ENCODE measurements around the gene BNIP3.

Gene BNIP3

DNA sequence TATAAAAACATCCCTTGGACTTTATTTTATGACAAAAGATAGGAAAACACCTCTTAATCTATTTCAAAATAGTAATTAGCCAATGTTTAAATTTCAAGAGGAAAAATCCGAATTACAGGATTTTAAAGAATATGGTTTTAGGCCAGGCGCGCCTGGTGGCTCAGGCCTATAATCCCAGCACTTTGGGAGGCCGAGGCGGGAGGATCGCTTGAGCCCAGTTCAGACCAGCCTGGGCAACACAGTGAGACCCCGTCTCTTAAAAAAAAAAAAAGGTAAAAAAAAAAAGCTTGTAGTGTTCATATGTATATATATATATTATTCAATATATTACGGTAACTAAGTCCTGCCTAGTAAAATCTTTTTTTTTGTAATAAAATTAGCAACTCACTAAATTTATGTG lies 1.4 kb downstream of the BNIP3 start:
- TF ChIP-seq ZFX (IDR thresholded peaks at IDR 0.05; ENCODE audit: borderline replicate concordance): no peak
- TF ChIP-seq, protein P1, sequence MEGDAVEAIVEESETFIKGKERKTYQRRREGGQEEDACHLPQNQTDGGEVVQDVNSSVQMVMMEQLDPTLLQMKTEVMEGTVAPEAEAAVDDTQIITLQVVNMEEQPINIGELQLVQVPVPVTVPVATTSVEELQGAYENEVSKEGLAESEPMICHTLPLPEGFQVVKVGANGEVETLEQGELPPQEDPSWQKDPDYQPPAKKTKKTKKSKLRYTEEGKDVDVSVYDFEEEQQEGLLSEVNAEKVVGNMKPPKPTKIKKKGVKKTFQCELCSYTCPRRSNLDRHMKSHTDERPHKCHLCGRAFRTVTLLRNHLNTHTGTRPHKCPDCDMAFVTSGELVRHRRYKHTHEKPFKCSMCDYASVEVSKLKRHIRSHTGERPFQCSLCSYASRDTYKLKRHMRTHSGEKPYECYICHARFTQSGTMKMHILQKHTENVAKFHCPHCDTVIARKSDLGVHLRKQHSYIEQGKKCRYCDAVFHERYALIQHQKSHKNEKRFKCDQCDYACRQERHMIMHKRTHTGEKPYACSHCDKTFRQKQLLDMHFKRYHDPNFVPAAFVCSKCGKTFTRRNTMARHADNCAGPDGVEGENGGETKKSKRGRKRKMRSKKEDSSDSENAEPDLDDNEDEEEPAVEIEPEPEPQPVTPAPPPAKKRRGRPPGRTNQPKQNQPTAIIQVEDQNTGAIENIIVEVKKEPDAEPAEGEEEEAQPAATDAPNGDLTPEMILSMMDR (IDR thresholded peaks at IDR 0.05): no peak
- no peak overlapping the region for H3K27ac ChIP-seq

DNA sequence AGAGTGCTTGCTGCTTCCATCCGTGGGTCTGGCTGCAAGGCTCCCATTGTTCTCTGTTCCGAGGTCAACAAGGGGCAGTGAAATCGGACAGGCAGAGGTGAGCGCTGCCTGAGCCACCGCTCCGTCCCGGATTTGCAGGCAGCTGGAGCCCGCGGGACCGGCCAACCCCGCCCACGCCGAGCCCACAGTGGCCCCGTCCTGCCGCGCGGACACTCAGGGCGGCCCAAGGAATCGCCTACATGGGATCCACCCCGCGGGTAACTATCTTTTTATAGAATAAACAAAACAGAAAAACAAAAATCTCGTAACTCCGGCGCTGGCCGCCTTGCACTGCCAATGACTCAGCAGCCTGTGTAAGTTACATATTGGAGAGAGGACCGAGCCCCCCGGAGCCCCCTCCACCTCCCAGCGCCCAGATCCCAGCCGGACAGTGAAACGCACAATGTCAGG lies 1.9 kb downstream of the BNIP3 start:
- TF ChIP-seq, protein P1 (IDR thresholded peaks at IDR 0.05): no peak
- TF ChIP-seq ZFX (IDR thresholded peaks at IDR 0.05; ENCODE audit: borderline replicate concordance): no peak
- H3K27ac ChIP-seq: no peak overlapping the region

DNA sequence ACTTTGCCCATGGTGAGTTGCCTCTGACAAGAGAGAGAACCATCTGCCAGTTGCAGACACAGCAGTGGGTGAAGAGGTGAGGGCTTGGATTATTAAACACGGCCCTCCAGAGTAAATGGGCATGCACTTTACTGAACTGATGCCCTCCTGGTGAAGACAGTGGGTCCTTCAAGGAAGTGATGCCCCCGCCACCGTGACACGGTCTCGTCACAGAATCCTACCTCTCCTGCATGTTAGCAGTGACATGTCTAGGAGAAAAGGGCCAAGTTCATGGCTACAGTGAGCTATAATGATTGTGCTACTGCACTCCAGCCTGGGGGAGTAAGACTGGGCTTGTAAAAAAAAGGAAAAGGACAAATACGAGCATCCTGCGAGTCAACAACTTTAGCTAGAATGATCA lies 2.4 kb downstream of the BNIP3 start:
- no peak for TF ChIP-seq ZFX (IDR thresholded peaks at IDR 0.05; ENCODE audit: borderline replicate concordance)
- TF ChIP-seq, protein P1 (IDR thresholded peaks at IDR 0.05): no peak
- no peak overlapping the region for H3K27ac ChIP-seq

DNA sequence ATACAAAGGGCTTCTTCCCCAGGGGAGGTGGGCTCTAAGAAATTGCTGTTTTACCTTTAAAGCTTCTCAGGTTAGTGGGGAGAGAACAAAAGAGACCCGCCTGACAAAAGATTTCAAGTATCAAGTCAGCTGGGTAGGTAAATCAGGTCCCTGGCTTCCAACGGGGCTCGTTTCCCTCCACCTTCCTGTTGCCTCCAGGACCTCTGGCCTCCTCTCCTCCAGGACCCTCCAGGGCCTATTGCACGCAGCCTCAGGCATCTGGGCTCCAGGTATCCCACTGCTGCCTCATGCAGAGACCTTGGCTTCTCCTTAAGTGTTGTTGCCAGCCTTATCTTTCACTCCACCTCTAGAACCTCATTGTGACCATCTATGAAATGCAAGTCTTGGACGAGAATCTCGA lies 2.9 kb downstream of the BNIP3 start:
- no peak overlapping the region for H3K27ac ChIP-seq
- TF ChIP-seq, protein P1 (IDR thresholded peaks at IDR 0.05): no peak
- no peak for TF ChIP-seq ZFX (IDR thresholded peaks at IDR 0.05; ENCODE audit: borderline replicate concordance)

DNA sequence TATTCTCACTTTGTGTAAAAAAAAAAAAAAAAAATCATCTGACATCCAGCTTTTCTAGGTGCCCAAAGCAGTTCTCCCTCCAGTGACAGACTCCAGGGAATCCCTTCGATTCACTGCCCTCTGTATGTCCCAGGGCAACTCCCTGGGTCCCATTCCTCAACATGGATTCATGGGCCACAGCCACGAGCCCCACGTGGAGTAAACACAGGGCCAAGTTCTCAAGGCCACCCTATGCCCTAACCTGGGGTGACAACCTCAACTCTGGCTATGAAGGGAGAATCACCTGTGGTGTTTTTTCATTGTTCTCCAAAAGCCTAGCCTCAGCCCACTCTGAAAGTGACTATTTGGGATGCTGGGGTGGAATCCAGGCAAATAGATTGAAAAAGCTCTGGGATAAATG lies 3.4 kb downstream of the BNIP3 start:
- H3K27ac ChIP-seq: no peak overlapping the region
- TF ChIP-seq, protein P1 (IDR thresholded peaks at IDR 0.05): no peak
- TF ChIP-seq ZFX (IDR thresholded peaks at IDR 0.05; ENCODE audit: borderline replicate concordance): no peak

DNA sequence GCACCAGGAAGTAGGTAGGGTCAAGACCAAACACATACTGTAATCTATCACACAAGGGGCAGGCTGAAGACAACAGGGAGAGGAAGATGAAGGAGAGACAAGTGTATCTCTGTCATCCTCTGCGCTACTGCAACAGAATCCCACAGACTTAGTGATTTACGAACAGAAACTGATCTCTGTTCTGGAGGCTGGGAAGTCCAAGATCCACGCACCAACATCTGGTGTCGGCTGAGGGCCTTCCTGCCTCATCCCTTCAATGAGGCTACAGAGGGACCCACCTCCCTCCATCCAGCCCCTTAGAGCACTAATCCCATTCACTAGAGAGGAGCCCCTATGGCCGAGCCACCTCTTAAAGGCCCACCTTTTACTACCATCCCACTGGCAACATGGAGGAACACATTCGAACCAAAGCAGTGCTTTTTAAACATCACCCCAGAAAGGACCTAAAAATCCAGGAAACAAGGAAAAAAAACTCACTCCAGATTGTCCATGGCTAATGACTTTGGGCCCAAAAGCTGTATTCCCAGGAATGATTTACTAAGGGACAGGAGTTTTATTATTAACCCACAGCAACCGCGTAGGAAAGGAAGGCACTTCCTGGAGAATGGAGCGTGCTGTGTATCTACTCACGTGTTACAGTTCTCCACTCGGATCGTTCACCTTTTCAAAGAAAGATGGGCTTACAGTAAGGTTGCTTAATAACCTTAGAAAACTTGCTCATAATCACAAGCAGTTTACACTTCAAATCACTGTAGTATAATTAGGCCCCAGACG lies 4.2 kb downstream of the BNIP3 start:
- TF ChIP-seq, protein P1 (IDR thresholded peaks at IDR 0.05): no peak
- no peak for TF ChIP-seq ZFX (IDR thresholded peaks at IDR 0.05; ENCODE audit: borderline replicate concordance)

DNA sequence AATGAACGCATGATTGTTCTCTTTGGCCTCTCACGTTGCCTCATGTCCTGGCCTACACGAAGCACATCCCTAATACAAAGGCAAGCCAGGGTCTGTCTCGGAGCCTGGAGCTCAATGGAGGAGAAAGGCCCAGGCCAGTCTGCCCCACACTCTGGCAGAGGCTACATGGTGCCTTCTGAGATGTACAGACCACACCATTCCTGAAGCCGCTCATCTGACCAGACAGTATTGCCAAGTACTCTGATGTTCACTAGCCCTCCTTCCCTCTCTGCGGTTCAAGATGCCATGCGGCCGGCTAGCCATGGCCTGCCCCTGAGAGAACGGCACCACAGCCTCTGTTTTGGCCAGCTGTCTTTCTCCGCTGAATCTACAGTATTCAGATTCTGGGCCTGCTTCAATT lies 5.9 kb downstream of the BNIP3 start:
- H3K27ac ChIP-seq: no peak overlapping the region
- TF ChIP-seq, protein P1 (IDR thresholded peaks at IDR 0.05): no peak
- TF ChIP-seq ZFX (IDR thresholded peaks at IDR 0.05; ENCODE audit: borderline replicate concordance): no peak

More for the DNA sequence above, 4.2 kb downstream of the BNIP3 start:
- no peak overlapping the region for H3K27ac ChIP-seq
